B cell (primary cell): ENCODE data around the gene HYPK. TPM values are rescaled to one million over a fixed set of nuclear protein-coding genes. Genes with fewer than 3 reads are reported as not detected.

Experiments
- ATAC-seq: fragments of 200-7000 bp; cut with Tn5 transposase; one replicate; pipeline ENCODE4 v1.10.0; 2021; ENCODE audit warnings: low read depth, mild to moderate bottlenecking, moderate number of reproducible peaks, moderate library complexity
- CTCF ChIA-PET: fragments of 350-600 bp; sonication (Branson Sonifier 250); formaldehyde crosslinking; loops from one replicate; lab custom pipeline; 2021; ENCODE audit warnings: antibody characterized with exemption, inconsistent platforms; lab: Charles Lee
- POLR2A ChIA-PET: fragments of 350-600 bp; sonication (Branson Sonifier 250); formaldehyde crosslinking; loops from one replicate; lab custom pipeline; 2021; ENCODE audit warnings: antibody characterized with exemption; lab: Charles Lee
- DNase-seq: peaks from one replicate; pipeline ENCODE4 v3.0.0; 2013
- H2AFZ ChIP-seq: 2 replicates; pipeline ENCODE4 v1.6.1; 2012; ENCODE audit warnings: mild to moderate bottlenecking, low read depth, low read length; ENCODE audit not compliant: insufficient read depth, poor library complexity, severe bottlenecking
- H3K27ac ChIP-seq, 2 donors: 1 replicate in 1 of 2; 2 replicates in 1 of 2; pipeline ENCODE4 v1.5.1; 2012 to 2013; ENCODE audit warnings: low read length in 2 of 2, mild to moderate bottlenecking in 2 of 2, moderate library complexity in 1 of 2
- H3K27me3 ChIP-seq, 4 experiments: fragments of 200-600 bp in 1 of 4; sonication (generic) in 1 of 4; replicated peaks in 1 of 4; 1 replicate in 2 of 4; 2 replicates in 2 of 4; pipeline versions ENCODE4 v1.6.1 to v1.7.0; 2013 to 2016; ENCODE audit warnings: low read length in 3 of 4, mild to moderate bottlenecking in 2 of 4, mixed read lengths in 1 of 4, moderate library complexity in 1 of 4; ENCODE audit not compliant: insufficient read depth in 4 of 4, control insufficient read depth in 3 of 4; ENCODE audit errors: control extremely low read depth in 1 of 4
- H3K36me3 ChIP-seq, 2 experiments: replicated peaks in 1 of 2; 1 replicate in 1 of 2; 2 replicates in 1 of 2; pipeline versions ENCODE4 v1.6.1 to v1.7.1; 2013; ENCODE audit warnings: low read length in 1 of 2; ENCODE audit not compliant: insufficient read depth in 2 of 2, control insufficient read depth in 1 of 2; ENCODE audit errors: control extremely low read depth in 1 of 2, extremely low read depth in 1 of 2
- H3K4me1 ChIP-seq, 2 donors: fragments of 200-600 bp in 1 of 2; sonication (generic) in 1 of 2; 1 replicate in 1 of 2; 2 replicates in 1 of 2; pipeline versions ENCODE4 v1.5.1 to v1.6.1; 2013 to 2017; ENCODE audit warnings: low read length in 2 of 2; ENCODE audit not compliant: control insufficient read depth in 2 of 2, insufficient read depth in 2 of 2
- H3K4me2 ChIP-seq: replicated peaks from 2 replicates; pipeline ENCODE3; 2012; ENCODE audit warnings: mild to moderate bottlenecking, low read depth, low read length; ENCODE audit not compliant: poor library complexity, severe bottlenecking
- H3K4me3 ChIP-seq, 5 experiments: fragments of 200-600 bp in 1 of 5; sonication (generic) in 1 of 5; 1 replicate in 3 of 5; 2 replicates in 2 of 5; pipeline versions ENCODE4 v1.5.1 to v1.7.0; 2011 to 2016; ENCODE audit warnings: low read length in 4 of 5, mild to moderate bottlenecking in 4 of 5, low read depth in 2 of 5, control low read depth in 1 of 5, moderate library complexity in 1 of 5; ENCODE audit not compliant: insufficient read depth in 1 of 5; ENCODE audit errors: control extremely low read depth in 1 of 5, extremely low read depth in 1 of 5
- H3K79me2 ChIP-seq: fragments of 200-600 bp; sonication (generic); one replicate; pipeline ENCODE4 v1.6.0; 2016; ENCODE audit warnings: low read length; ENCODE audit not compliant: control insufficient read depth, insufficient read depth
- H3K9ac ChIP-seq: fragments of 200-600 bp; sonication (generic); 2 replicates; pipeline ENCODE4 v1.6.1; 2017; ENCODE audit warnings: mild to moderate bottlenecking, low read length, moderate library complexity
- H3K9me3 ChIP-seq, 3 donors: one replicate each; pipeline versions ENCODE4 v1.6.1 to v1.7.1; 2013; ENCODE audit warnings: low read length in 2 of 3; ENCODE audit not compliant: control insufficient read depth in 2 of 3, insufficient read depth in 1 of 3; ENCODE audit errors: control extremely low read depth in 1 of 3
- H4K20me1 ChIP-seq: 2 replicates; pipeline ENCODE4 v1.6.0; 2012; ENCODE audit warnings: mild to moderate bottlenecking, low read length; ENCODE audit not compliant: insufficient read depth, control insufficient read depth, poor library complexity, severe bottlenecking
- H3K27ac Mint-ChIP-seq: one replicate; pipeline ENCODE4 v1.8.0; 2021; ENCODE audit warnings: mixed read lengths
- H3K27me3 Mint-ChIP-seq: one replicate; pipeline ENCODE4 v1.8.0; 2021; ENCODE audit warnings: mixed read lengths
- H3K4me1 Mint-ChIP-seq: one replicate; pipeline ENCODE4 v1.8.0; 2021; ENCODE audit warnings: mixed read lengths
- H3K4me3 Mint-ChIP-seq: one replicate; pipeline ENCODE4 v1.8.0; 2021; ENCODE audit warnings: mixed read lengths
- H3K9me3 Mint-ChIP-seq: one replicate; pipeline ENCODE4 v1.8.0; 2022; ENCODE audit warnings: mixed read lengths; ENCODE audit not compliant: insufficient read depth
- EZH2 ChIP-seq: IDR thresholded peaks from 2 replicates; pipeline ENCODE4 v1.6.1; 2012; ENCODE audit warnings: borderline replicate concordance, low read depth, mild to moderate bottlenecking, moderate library complexity, low read length; ENCODE audit not compliant: insufficient read depth, poor library complexity, severe bottlenecking
- WGBS: methylation state at CpG from one replicate; pipeline ENCODE4 v1.1.5; 2013; ENCODE audit warnings: missing lambda C conversion rate; ENCODE audit not compliant: insufficient coverage; 5-methylcytosine and 5-hydroxymethylcytosine counted together
- intact Hi-C: fragments of 100-400 bp; cut with micrococcal nuclease; formaldehyde crosslinking; loops from one replicate; pipeline ENCODE4 v1.10.0; 2022
- polyA plus RNA-seq: library from polyadenylated mRNA; depleted of rRNA; stranded (reverse); fragments of >200 nt; gene quantifications from 2 replicates; pipeline ENCODE4 v1.2.3, GENCODE V29; 2012
- small RNA-seq: library from RNA; depleted of rRNA; stranded (forward); fragments of <200 nt; gene quantifications from one replicate; pipeline ENCODE3, GENCODE V24; 2012; ENCODE audit warnings: low replicate concordance, low read depth; ENCODE audit not compliant: insufficient read length
- total RNA-seq, 2 donors: library from RNA; stranded (reverse); fragments of 120-200 nt in 1 of 2; gene quantifications; 1 replicate in 1 of 2; 2 replicates in 1 of 2; pipeline versions ENCODE4 v1.2.3 to v1.2.4, GENCODE V29; 2013 to 2022
- TF ChIP-seq, protein P1 (sequence below): fragments of 200-600 bp; IDR thresholded peaks from one replicate; pipeline ENCODE4 v1.8.0; 2022; ENCODE audit warnings: antibody characterized with exemption, mild to moderate bottlenecking

Gene HYPK
- total and polyA plus RNA-seq, 2 donors (not counting 1 experiment from before 2014, with no cell fraction given): 23.5 to 25.7 TPM

GRCh38 chr15:43852607-43853006, 52.2 kb downstream of the HYPK start:
- TF ChIP-seq, protein P1, sequence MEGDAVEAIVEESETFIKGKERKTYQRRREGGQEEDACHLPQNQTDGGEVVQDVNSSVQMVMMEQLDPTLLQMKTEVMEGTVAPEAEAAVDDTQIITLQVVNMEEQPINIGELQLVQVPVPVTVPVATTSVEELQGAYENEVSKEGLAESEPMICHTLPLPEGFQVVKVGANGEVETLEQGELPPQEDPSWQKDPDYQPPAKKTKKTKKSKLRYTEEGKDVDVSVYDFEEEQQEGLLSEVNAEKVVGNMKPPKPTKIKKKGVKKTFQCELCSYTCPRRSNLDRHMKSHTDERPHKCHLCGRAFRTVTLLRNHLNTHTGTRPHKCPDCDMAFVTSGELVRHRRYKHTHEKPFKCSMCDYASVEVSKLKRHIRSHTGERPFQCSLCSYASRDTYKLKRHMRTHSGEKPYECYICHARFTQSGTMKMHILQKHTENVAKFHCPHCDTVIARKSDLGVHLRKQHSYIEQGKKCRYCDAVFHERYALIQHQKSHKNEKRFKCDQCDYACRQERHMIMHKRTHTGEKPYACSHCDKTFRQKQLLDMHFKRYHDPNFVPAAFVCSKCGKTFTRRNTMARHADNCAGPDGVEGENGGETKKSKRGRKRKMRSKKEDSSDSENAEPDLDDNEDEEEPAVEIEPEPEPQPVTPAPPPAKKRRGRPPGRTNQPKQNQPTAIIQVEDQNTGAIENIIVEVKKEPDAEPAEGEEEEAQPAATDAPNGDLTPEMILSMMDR: no peak
- no peak for TF ChIP-seq EZH2
- ChIA-PET POLR2A (no interaction called here), CTCF (no interaction called here)
- intact Hi-C loops: no loop called here
- no peaks in the 10 kb centered on the region for H3K79me2 ChIP-seq
- 100% methylated on average over 1 of the region's 4 CpGs for WGBS
- peaks cover 0 to 4% of the 10 kb centered on the region in 2 experiments for H3K36me3 ChIP-seq
- no peaks in the 10 kb centered on the region for H3K9me3 Mint-ChIP-seq
- H3K9me3 ChIP-seq: no peaks in the 10 kb centered on the region
- no peak overlapping the region for H2AFZ ChIP-seq
- no peak for ATAC-seq
- no peak overlapping the region for H3K9ac ChIP-seq
- H3K4me3 Mint-ChIP-seq: no peak overlapping the region
- no peak overlapping the region for H3K27ac Mint-ChIP-seq
- DNase-seq: no peak
- H3K4me1 Mint-ChIP-seq: no peaks in the 10 kb centered on the region
- no peaks in the 10 kb centered on the region for H3K4me1 ChIP-seq
- no peak overlapping the region for H3K4me2 ChIP-seq
- no peaks in the 10 kb centered on the region for H4K20me1 ChIP-seq
- no peaks in the 10 kb centered on the region for H3K27me3 Mint-ChIP-seq
- H3K4me3 ChIP-seq: no peak overlapping the region
- H3K27ac ChIP-seq: no peak overlapping the region
- no peaks in the 10 kb centered on the region for H3K27me3 ChIP-seq

Small RNA genes lying within 50 kb of the gene (small RNA-seq; reads per million reads assigned to genes)
- not detected for gene MIR1282

Other genes with a start within 250 kb of the HYPK start
- gene PPIP5K1, start 210.4 kb upstream of the HYPK start, total RNA-seq: 88.9 and 94.8 TPM in 2 replicates
- 40.2 and 40.6 TPM in 2 replicates for gene PPIP5K1, start 210.4 kb upstream of the HYPK start, polyA plus RNA-seq
- gene CKMT1B, start 206.6 kb upstream of the HYPK start, total RNA-seq: not detected in 2 replicates
- not detected in 2 replicates for gene CKMT1B, start 206.6 kb upstream of the HYPK start, polyA plus RNA-seq
- gene STRC, start 181.8 kb upstream of the HYPK start, total RNA-seq: 1.0 and 1.3 TPM in 2 replicates
- gene STRC, start 181.8 kb upstream of the HYPK start, polyA plus RNA-seq: 1.3 and 1.7 TPM in 2 replicates
- gene CATSPER2, start 151.8 kb upstream of the HYPK start, total RNA-seq: 17.2 and 21.3 TPM in 2 replicates
- 6.7 and 7.9 TPM in 2 replicates for gene CATSPER2, start 151.8 kb upstream of the HYPK start, polyA plus RNA-seq
- not detected in 2 replicates for gene CKMT1A, start 106.7 kb upstream of the HYPK start, total RNA-seq
- gene CKMT1A, start 106.7 kb upstream of the HYPK start, polyA plus RNA-seq: 0.12 TPM in 1 of 2 replicates, not detected in the other
- 82.5 and 83.1 TPM in 2 replicates for gene PDIA3, start 54.2 kb upstream of the HYPK start, total RNA-seq
- 42.7 and 122 TPM in 2 replicates for gene PDIA3, start 54.2 kb upstream of the HYPK start, polyA plus RNA-seq
- gene ELL3, start 23.6 kb upstream of the HYPK start, total RNA-seq: 88.8 and 90.0 TPM in 2 replicates
- gene ELL3, start 23.6 kb upstream of the HYPK start, polyA plus RNA-seq: 19.0 and 22.0 TPM in 2 replicates
- gene SERF2, start 8.3 kb upstream of the HYPK start, total RNA-seq: 436 and 455 TPM in 2 replicates
- gene SERF2, start 8.3 kb upstream of the HYPK start, polyA plus RNA-seq: 806 and 821 TPM in 2 replicates
- gene SERINC4, start 379 bp upstream of the HYPK start, total RNA-seq: 0.24 and 0.32 TPM in 2 replicates
- 0.10 TPM in 1 of 2 replicates, not detected in the other for gene SERINC4, start 379 bp upstream of the HYPK start, polyA plus RNA-seq
- gene MFAP1, start 24.1 kb downstream of the HYPK start, total RNA-seq: 22.0 and 22.1 TPM in 2 replicates
- 3.4 and 9.9 TPM in 2 replicates for gene MFAP1, start 24.1 kb downstream of the HYPK start, polyA plus RNA-seq
- 10.9 and 12.7 TPM in 2 replicates for gene WDR76, start 26.4 kb downstream of the HYPK start, total RNA-seq
- 1.9 and 3.0 TPM in 2 replicates for gene WDR76, start 26.4 kb downstream of the HYPK start, polyA plus RNA-seq